GM06990 (cell line): ENCODE data around the gene PPT1.
"Not testable (repeated sequence)": the region's sequence is repeated elsewhere in the genome, so short reads cannot be mapped to it uniquely, and the experiment has no call there.

Experiments used
- DNase-seq: peaks from one replicate; pipeline ENCODE4 v3.0.0-alpha.2; 2011; ENCODE audit not compliant: insufficient read length; ENCODE audit errors: extremely low read depth
- H3K27me3 ChIP-seq: replicated peaks from 2 replicates; pipeline ENCODE4 v1.6.0; 2011; ENCODE audit warnings: low read length; ENCODE audit not compliant: control insufficient read depth, insufficient read depth
- H3K36me3 ChIP-seq: 2 replicates; pipeline ENCODE4 v1.5.1; 2011; ENCODE audit warnings: low read length; ENCODE audit not compliant: control insufficient read depth, insufficient read depth
- H3K4me3 ChIP-seq: replicated peaks from 2 replicates; pipeline ENCODE4 v1.5.1; 2011; ENCODE audit warnings: low read depth, mild to moderate bottlenecking, control low read depth, low read length
- CTCF ChIP-seq: IDR thresholded peaks from 2 replicates; pipeline ENCODE4 v1.5.1; 2011; ENCODE audit warnings: low read length, control low read depth, mild to moderate bottlenecking, inconsistent platforms; ENCODE audit not compliant: insufficient read depth, poor library complexity, severe bottlenecking

Gene PPT1

GRCh38 chr1:40041466-40041838 is 55.6 kb downstream of the PPT1 start:
- H3K27me3 ChIP-seq = no peaks in the 10 kb centered on the region
- TF ChIP-seq CTCF = no peak
- H3K36me3 ChIP-seq = peaks cover 2% of the 10 kb centered on the region
- peak overlapping the region; percentile 93 for H3K4me3 ChIP-seq
- no peak for DNase-seq

GRCh38 chr1:40040511-40041465 is 56.3 kb downstream of the PPT1 start, which contains the start of gene CAP1:
TSS of gene CAP1 (plus strand) at chr1:40040729. CDS start at chr1:40059347, 18,618 bp downstream.
- TF ChIP-seq CTCF = no peak
- Histone ChIP-seq H3K27me3 (no peaks in the 10 kb centered on the region), H3K4me3 (peak within 1 kb of the TSS; percentile 96)

GRCh38 chr1:40039757-40040510 is 57.1 kb downstream of the PPT1 start:
- no peak for TF ChIP-seq CTCF
- Histone ChIP-seq H3K36me3 (peaks cover 2% of the 10 kb centered on the region), H3K27me3 (no peaks in the 10 kb centered on the region), H3K4me3 (peak overlapping the region; percentile 96)
- peak; percentile 93 for DNase-seq

More at GRCh38 chr1:40040511-40041465, 56.3 kb downstream of the PPT1 start, which contains the start of gene CAP1:
- DNase-seq = peak; percentile 100
- H3K36me3 ChIP-seq = peaks cover 2% of the 10 kb centered on the region

DNA sequence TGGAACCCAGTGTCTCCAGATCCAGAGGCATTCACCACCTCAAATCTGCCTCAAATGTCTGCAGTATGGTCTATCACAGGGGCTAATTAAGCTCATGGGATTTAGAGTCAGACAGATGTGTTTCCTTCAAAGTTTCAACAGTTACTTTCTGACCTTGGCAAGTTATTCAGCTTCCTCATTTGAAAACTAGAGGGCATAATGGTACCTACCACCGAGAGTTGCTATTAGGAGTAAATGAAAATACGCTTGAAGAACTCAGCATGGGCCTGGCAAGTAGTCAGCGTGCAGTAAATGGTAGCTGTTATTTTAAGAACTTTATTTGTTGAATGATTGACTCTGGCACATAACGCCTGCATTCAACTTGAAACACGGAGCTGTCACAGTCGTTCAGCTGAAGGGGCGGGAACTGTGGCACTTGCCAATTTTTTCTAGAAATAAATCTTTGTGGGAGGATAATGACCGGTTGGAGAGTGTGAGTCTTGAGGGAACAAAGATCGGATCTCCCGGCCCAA is 57.8 kb downstream of the PPT1 start:
- TF ChIP-seq CTCF = no peak
- peak; percentile 69 for DNase-seq
- H3K4me3 ChIP-seq = peak overlapping the region; percentile 96
- H3K36me3 ChIP-seq = peaks cover 2% of the 10 kb centered on the region
- H3K27me3 ChIP-seq = no peaks in the 10 kb centered on the region

DNA sequence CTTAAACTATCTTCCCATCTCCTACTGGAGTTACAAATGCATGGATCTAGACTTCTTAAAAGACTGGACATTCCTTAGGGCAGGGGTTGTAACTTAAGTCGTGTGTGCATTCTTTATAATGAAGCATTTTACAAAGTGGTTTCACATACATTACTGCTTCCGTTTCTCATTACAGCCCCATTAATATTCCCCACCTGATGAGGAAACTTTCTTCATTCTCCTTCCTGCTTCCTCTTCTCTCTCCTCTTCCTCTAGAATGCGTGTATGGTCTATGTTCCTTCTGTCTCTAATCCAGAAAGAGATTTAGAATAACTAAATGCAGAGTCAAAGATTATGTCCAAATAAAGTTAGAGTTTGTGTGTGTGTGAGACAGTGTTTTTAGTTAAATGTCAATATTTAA is 58.4 kb downstream of the PPT1 start:
- Histone ChIP-seq H3K27me3 (no peaks in the 10 kb centered on the region), H3K36me3 (peaks cover 2% of the 10 kb centered on the region), H3K4me3 (no peak overlapping the region)
- TF ChIP-seq CTCF = no peak
- DNase-seq = no peak

DNA sequence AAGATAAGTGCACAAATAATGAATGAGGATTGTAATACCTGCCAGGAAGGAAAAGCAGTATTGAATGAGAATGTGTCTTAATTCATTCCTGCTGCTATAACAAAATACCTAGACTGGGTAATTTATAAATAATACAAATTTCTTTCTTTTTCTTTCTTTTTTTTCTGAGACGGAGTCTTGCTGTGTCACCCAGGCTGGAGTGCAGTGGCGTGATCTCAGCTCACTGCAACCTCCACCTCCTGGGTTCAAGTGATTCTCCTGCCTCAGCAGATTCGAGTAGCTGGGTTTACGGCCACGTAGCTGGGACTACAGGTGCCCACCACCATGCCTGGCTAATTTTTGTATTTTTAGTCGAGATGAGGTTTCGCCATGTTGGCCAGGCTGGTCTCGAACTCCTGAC is 59.8 kb downstream of the PPT1 start:
- DNase-seq, H3K4me3 ChIP-seq, H3K36me3 ChIP-seq, H3K27me3 ChIP-seq: not testable (repeated sequence)
